Lower lobe of right lung (tissue), 2 donors: ENCODE results near the gene HMGB1. TPM values are rescaled to one million over a fixed set of nuclear protein-coding genes. Genes with fewer than 3 reads are reported as not detected.

Source experiments
- ATAC-seq, 2 donors: fragments of 200-7000 bp; cut with Tn5 transposase; one replicate each; pipeline ENCODE4 v1.9.1; 2020 to 2022; ENCODE audit warnings: mild to moderate bottlenecking in 2 of 2, moderate library complexity in 2 of 2
- DNase-seq: peaks from one replicate; pipeline ENCODE4 v3.0.0-alpha.2; 2020
- H3K27ac ChIP-seq: fragments of 200-600 bp; one replicate; pipeline ENCODE4 v1.8.0; 2022
- H3K27me3 ChIP-seq: fragments of 200-600 bp; one replicate; pipeline ENCODE4 v1.8.0; 2022; ENCODE audit warnings: low read depth
- H3K36me3 ChIP-seq: fragments of 200-600 bp; one replicate; pipeline ENCODE4 v1.8.0; 2022; ENCODE audit warnings: mild to moderate bottlenecking
- H3K4me1 ChIP-seq: fragments of 200-600 bp; one replicate; pipeline ENCODE4 v1.8.0; 2022
- H3K4me3 ChIP-seq: fragments of 200-600 bp; one replicate; pipeline ENCODE4 v1.8.0; 2022; ENCODE audit warnings: mild to moderate bottlenecking
- H3K9me3 ChIP-seq: fragments of 200-600 bp; one replicate; pipeline ENCODE4 v1.8.0; 2022
- CTCF ChIP-seq: fragments of 200-600 bp; IDR thresholded peaks from one replicate; pipeline ENCODE4 v1.8.0; 2022; ENCODE audit warnings: antibody characterized with exemption, mild to moderate bottlenecking
- intact Hi-C: fragments of 100-400 bp; cut with DNase I; formaldehyde crosslinking; loops from one replicate; pipeline ENCODE4 v1.11.0; 2022
- total RNA-seq: library from RNA; stranded (reverse); fragmentation: NEBNext Ultra II Directional; extraction: Animal tissue kit (Norgen Biotek cat#: 25700); gene quantifications from one replicate; pipeline ENCODE4 v1.2.1, GENCODE V29; 2021
- donor health status: DM: no; HTN: yes; CAD: no; lungs with severe emphysema.

HMGB1 gene
- total RNA-seq, 1 donor from 2014 or later: 221 TPM

GRCh38 chr13:30479154-30479882, 13.6 kb upstream of the HMGB1 start:
- intact Hi-C loops: no loop called here
- Histone ChIP-seq H3K4me3 (no peak overlapping the region), H3K27me3 (no peaks in the 10 kb centered on the region), H3K9me3 (no peaks in the 10 kb centered on the region), H3K27ac (no peak overlapping the region), H3K4me1 (no peaks in the 10 kb centered on the region), H3K36me3 (no peaks in the 10 kb centered on the region)
- DNase-seq (no peak), ATAC-seq (no peak)
- no peak for TF ChIP-seq CTCF

GRCh38 chr13:30477346-30478195, 11.8 kb upstream of the HMGB1 start:
- no peak for ATAC-seq
- Histone ChIP-seq H3K9me3 (no peaks in the 10 kb centered on the region), H3K27ac (no peak overlapping the region), H3K4me1 (no peaks in the 10 kb centered on the region), H3K36me3 (no peaks in the 10 kb centered on the region), H3K4me3 (no peak overlapping the region), H3K27me3 (no peaks in the 10 kb centered on the region)
- intact Hi-C loops: no loop called here
- DNase-seq: no peak
- TF ChIP-seq CTCF: no peak

- Histone ChIP-seq H3K36me3 (no peaks in the 10 kb centered on the region), H3K27ac (no peak overlapping the region), H3K4me3 (no peak overlapping the region), H3K9me3 (no peaks in the 10 kb centered on the region), H3K27me3 (no peaks in the 10 kb centered on the region), H3K4me1 (no peaks in the 10 kb centered on the region)
- DNase-seq (no peak), ATAC-seq (no peak)
- no peak for TF ChIP-seq CTCF
- intact Hi-C loops: no loop called here
Observed at GRCh38 chr13:30473675-30474074, 7.9 kb upstream of the HMGB1 start.

GRCh38 chr13:30466841-30467252, 1.1 kb upstream of the HMGB1 start:
- intact Hi-C loops: no loop called here
- Histone ChIP-seq H3K36me3 (peaks cover 16% of the 10 kb centered on the region), H3K4me3 (no peak overlapping the region), H3K4me1 (peaks cover 28% of the 10 kb centered on the region), H3K27me3 (no peaks in the 10 kb centered on the region), H3K27ac (no peak overlapping the region), H3K9me3 (no peaks in the 10 kb centered on the region)
- no peak for TF ChIP-seq CTCF
- ATAC-seq (no peak), DNase-seq (no peak)

GRCh38 chr13:30466358-30466714, 600 bp upstream of the HMGB1 start:
- ATAC-seq: no peak
- Histone ChIP-seq H3K27me3 (no peaks in the 10 kb centered on the region), H3K9me3 (no peaks in the 10 kb centered on the region), H3K4me1 (peaks cover 33% of the 10 kb centered on the region), H3K36me3 (peaks cover 21% of the 10 kb centered on the region), H3K27ac (no peak overlapping the region), H3K4me3 (peak overlapping the region; percentile 76)
- no peak for DNase-seq
- TF ChIP-seq CTCF: no peak
- intact Hi-C loops: no loop called here
